Skeletal muscle cell (primary cell): Measurements from ENCODE around the gene C5orf34.
"Not testable (repeated sequence)": the region's sequence is repeated elsewhere in the genome, so short reads cannot be mapped to it uniquely, and the experiment has no call there.

ENCODE experiments used
- DNase-seq: peaks from one replicate; pipeline ENCODE4 v3.0.0-alpha.2; 2010; ENCODE audit warnings: low read depth
- H3K4me3 ChIP-seq: 2 replicates; pipeline ENCODE4 v1.5.1; 2011; ENCODE audit warnings: low read depth, mild to moderate bottlenecking, control low read depth, low read length, moderate library complexity

C5orf34 gene

GRCh38 chr5:43456556-43456955, 58.4 kb downstream of the C5orf34 start:
- no peak overlapping the region for H3K4me3 ChIP-seq
- no peak for DNase-seq

GRCh38 chr5:43441575-43441974, 73.4 kb downstream of the C5orf34 start:
- not testable (repeated sequence) for H3K4me3 ChIP-seq, DNase-seq

GRCh38 chr5:43437062-43437660, 77.8 kb downstream of the C5orf34 start:
- no peak for DNase-seq

More at GRCh38 chr5:43437062-43437660, 77.8 kb downstream of the C5orf34 start:
- no peak overlapping the region for H3K4me3 ChIP-seq
